PFSK-1 (cell line): ENCODE data around the gene NFAT5.

ENCODE experiments used
- REST ChIP-seq, 2 experiments: IDR thresholded peaks; 2 replicates each; pipeline versions ENCODE4 v1.6.1 to v1.8.0; 2011 to 2012; ENCODE audit warnings: low read depth in 2 of 2, low read length in 2 of 2, control low read depth in 1 of 2, inconsistent platforms in 1 of 2, mild to moderate bottlenecking in 1 of 2, moderate library complexity in 1 of 2; ENCODE audit not compliant: insufficient read depth in 1 of 2
- SIN3A ChIP-seq: IDR thresholded peaks from 2 replicates; pipeline ENCODE4 v1.6.1; 2012; ENCODE audit warnings: mild to moderate bottlenecking, low read length, moderate library complexity, borderline replicate concordance; ENCODE audit not compliant: insufficient read depth
- TAF1 ChIP-seq: IDR thresholded peaks from 2 replicates; pipeline ENCODE4 v1.6.1; 2012; ENCODE audit warnings: low read length, control low read depth, borderline replicate concordance; ENCODE audit not compliant: insufficient read depth

DNA sequence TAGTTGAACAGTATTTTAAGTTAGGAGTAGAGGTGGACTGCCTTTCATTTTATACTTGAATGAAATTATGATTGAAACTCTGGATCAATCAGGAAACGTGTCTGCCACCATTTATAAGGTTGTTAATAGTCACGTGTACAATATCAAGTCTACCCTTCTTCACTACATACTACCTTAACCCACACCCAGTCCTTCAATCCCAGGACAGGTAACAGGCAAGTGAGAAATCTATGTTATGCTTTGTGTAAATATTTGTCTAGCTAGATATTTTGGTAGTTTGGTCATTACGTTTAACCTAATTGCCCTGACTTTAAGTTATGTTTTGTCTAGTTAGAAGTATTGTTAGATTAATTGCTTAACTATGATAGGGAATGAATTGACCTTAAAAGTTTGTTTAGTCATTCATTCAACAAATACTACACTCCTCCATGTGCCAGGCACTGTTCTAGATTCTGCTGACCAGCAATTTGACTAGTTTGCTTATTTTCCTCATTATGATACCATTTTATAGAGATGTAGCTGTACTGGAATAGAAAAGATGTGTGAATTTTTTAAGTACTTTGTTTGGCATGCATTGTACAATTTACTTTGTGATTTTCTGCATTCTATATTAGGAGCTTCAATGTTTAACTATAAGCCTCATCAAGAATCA is 88.6 kb downstream of the NFAT5 start:
- no peak for TF ChIP-seq TAF1
- no peak for TF ChIP-seq REST (IDR thresholded peaks at IDR 0.05; ENCODE audit: insufficient read depth in 1 of 2, low read depth in 2 of 2, low read length in 2 of 2)
- TF ChIP-seq SIN3A: no peak
